WTC11 (cell line): Measurements from ENCODE around the gene SGMS1. TPM values are rescaled to one million over a fixed set of nuclear protein-coding genes. Genes with fewer than 3 reads are reported as not detected.

ENCODE experiments used
- ATAC-seq: fragments of 200-7000 bp; cut with Tn5 transposase; 2 replicates; pipeline ENCODE4 v1.10.0; 2021; ENCODE audit warnings: mild to moderate bottlenecking, moderate library complexity
- CTCF ChIA-PET: fragments of 300-600 bp; sonication (Branson Sonifier 250); formaldehyde crosslinking; loops from one replicate; lab custom pipeline; 2021; ENCODE audit warnings: antibody characterized with exemption; lab: Charles Lee
- POLR2A ChIA-PET: fragments of 350-600 bp; sonication (Branson Sonifier 250); formaldehyde crosslinking; loops from one replicate; lab custom pipeline; 2021; ENCODE audit warnings: antibody characterized with exemption; lab: Charles Lee
- DNase-seq: peaks from one replicate; pipeline ENCODE4 v3.0.0; 2021; ENCODE audit warnings: low spot score
- H3K27ac Mint-ChIP-seq: 2 replicates; pipeline ENCODE4 v1.8.0; 2021; ENCODE audit warnings: mixed read lengths
- H3K27me3 Mint-ChIP-seq: 2 replicates; pipeline ENCODE4 v1.8.0; 2021; ENCODE audit warnings: low read depth, mild to moderate bottlenecking, moderate library complexity, mixed read lengths
- H3K36me3 Mint-ChIP-seq: 2 replicates; pipeline ENCODE4 v1.8.0; 2021; ENCODE audit warnings: mixed read lengths
- H3K4me1 Mint-ChIP-seq: 2 replicates; pipeline ENCODE4 v1.8.0; 2022; ENCODE audit warnings: mixed read lengths
- H3K4me3 Mint-ChIP-seq: 2 replicates; pipeline ENCODE4 v1.8.0; 2021; ENCODE audit warnings: mild to moderate bottlenecking, moderate library complexity, mixed read lengths
- H3K9me3 Mint-ChIP-seq: 2 replicates; pipeline ENCODE4 v1.8.0; 2021; ENCODE audit warnings: mixed read lengths
- AFF4 ChIP-seq: sonication (generic); formaldehyde crosslinking; IDR thresholded peaks from 2 replicates; pipeline ENCODE4 v1.8.1; 2023; ENCODE audit warnings: mild to moderate bottlenecking, missing genetic modification reagents, borderline replicate concordance
- ATF3 ChIP-seq: sonication (generic); formaldehyde crosslinking; conservative IDR thresholded peaks from 2 replicates; pipeline ENCODE4 v1.8.1; 2022; ENCODE audit warnings: mild to moderate bottlenecking, missing genetic modification reagents
- CREB1 ChIP-seq: sonication (generic); formaldehyde crosslinking; IDR thresholded peaks from 2 replicates; pipeline ENCODE4 v1.8.0; 2023; ENCODE audit warnings: mild to moderate bottlenecking, missing genetic modification reagents
- ELF4 ChIP-seq: sonication (generic); formaldehyde crosslinking; IDR thresholded peaks from 2 replicates; pipeline ENCODE4 v1.8.1; 2022; ENCODE audit warnings: low read depth, mild to moderate bottlenecking, moderate library complexity, missing genetic modification reagents
- EMX1 ChIP-seq: fragments of 250-450 bp; sonication (Bioruptor Pico); IDR thresholded peaks from 2 replicates; pipeline ENCODE4 v1.8.0; 2021; ENCODE audit warnings: mild to moderate bottlenecking
- ESRRA ChIP-seq: sonication (generic); formaldehyde crosslinking; IDR thresholded peaks from 2 replicates; pipeline ENCODE4 v1.8.1; 2022; ENCODE audit warnings: mild to moderate bottlenecking, missing genetic modification reagents, borderline replicate concordance
- FOXJ3 ChIP-seq: sonication (generic); formaldehyde crosslinking; IDR thresholded peaks from 2 replicates; pipeline ENCODE4 v1.9.0; 2021; ENCODE audit warnings: missing genetic modification reagents, mild to moderate bottlenecking, borderline replicate concordance
- JAZF1 ChIP-seq: fragments of 250-450 bp; sonication (Bioruptor Pico); IDR thresholded peaks from 2 replicates; pipeline ENCODE4 v1.9.0; 2021; ENCODE audit warnings: moderate library complexity, mild to moderate bottlenecking, inconsistent platforms
- JUN ChIP-seq: sonication (generic); formaldehyde crosslinking; IDR thresholded peaks from 2 replicates; pipeline ENCODE4 v1.8.0; 2023; ENCODE audit warnings: mild to moderate bottlenecking, missing genetic modification reagents
- MXD4 ChIP-seq: fragments of 250-450 bp; sonication (Bioruptor Pico); IDR thresholded peaks from 2 replicates; pipeline ENCODE4 v1.8.0; 2021; ENCODE audit warnings: mild to moderate bottlenecking, moderate library complexity, borderline replicate concordance
- NR1H2 ChIP-seq: sonication (generic); formaldehyde crosslinking; IDR thresholded peaks from 2 replicates; pipeline ENCODE4 v1.9.0; 2021; ENCODE audit warnings: mild to moderate bottlenecking, moderate library complexity, missing genetic modification reagents
- SMAD4 ChIP-seq: sonication (generic); formaldehyde crosslinking; IDR thresholded peaks from 2 replicates; pipeline ENCODE4 v1.8.0; 2022; ENCODE audit warnings: mild to moderate bottlenecking, missing genetic modification reagents
- SOX15 ChIP-seq: fragments of 250-450 bp; sonication (Bioruptor Pico); IDR thresholded peaks from 2 replicates; pipeline ENCODE4 v1.9.0; 2021; ENCODE audit warnings: mild to moderate bottlenecking
- ZNF138 ChIP-seq: sonication (generic); formaldehyde crosslinking; conservative IDR thresholded peaks from 2 replicates; pipeline ENCODE4 v1.8.1; 2022; ENCODE audit warnings: mild to moderate bottlenecking, moderate library complexity, missing genetic modification reagents
- total RNA-seq: library from RNA; stranded (reverse); gene quantifications from 3 replicates; pipeline ENCODE4 v1.2.3, GENCODE V29; 2021
- TF ChIP-seq, protein P1 (sequence below): sonication (generic); formaldehyde crosslinking; IDR thresholded peaks from 2 replicates; pipeline ENCODE4 v1.8.1; 2022; ENCODE audit warnings: low read depth, missing genetic modification reagents, borderline replicate concordance
- TF ChIP-seq, protein P2 (sequence below): sonication (generic); formaldehyde crosslinking; IDR thresholded peaks from 2 replicates; pipeline ENCODE4 v1.8.0; 2022; ENCODE audit warnings: mild to moderate bottlenecking, missing genetic modification reagents
- TF ChIP-seq, protein P3 (sequence below): fragments of 250-450 bp; sonication (Bioruptor Pico); IDR thresholded peaks from 2 replicates; pipeline ENCODE4 v1.9.0; 2021; ENCODE audit warnings: moderate library complexity, mild to moderate bottlenecking, inconsistent platforms, borderline replicate concordance
- TF ChIP-seq, protein P4 (sequence below): fragments of 250-450 bp; sonication (Bioruptor Pico); IDR thresholded peaks from 2 replicates; pipeline ENCODE4 v1.9.0; 2021; ENCODE audit warnings: mild to moderate bottlenecking
- TF ChIP-seq, protein P5 (sequence below): sonication (generic); formaldehyde crosslinking; IDR thresholded peaks from 2 replicates; pipeline ENCODE4 v1.8.1; 2023; ENCODE audit warnings: mild to moderate bottlenecking, missing genetic modification reagents
- TF ChIP-seq, protein P6 (sequence below): sonication (generic); formaldehyde crosslinking; IDR thresholded peaks from 2 replicates; pipeline ENCODE4 v1.8.0; 2023; ENCODE audit warnings: missing genetic modification reagents, mild to moderate bottlenecking, borderline replicate concordance

The SGMS1 gene
- total RNA-seq, 1 experiment from 2014 or later = 13.2 TPM

- TF ChIP-seq ZNF138 (CRISPR knock-in tag) (no peak), ATF3 (CRISPR knock-in tag) (no peak)
- TF ChIP-seq, protein P1, sequence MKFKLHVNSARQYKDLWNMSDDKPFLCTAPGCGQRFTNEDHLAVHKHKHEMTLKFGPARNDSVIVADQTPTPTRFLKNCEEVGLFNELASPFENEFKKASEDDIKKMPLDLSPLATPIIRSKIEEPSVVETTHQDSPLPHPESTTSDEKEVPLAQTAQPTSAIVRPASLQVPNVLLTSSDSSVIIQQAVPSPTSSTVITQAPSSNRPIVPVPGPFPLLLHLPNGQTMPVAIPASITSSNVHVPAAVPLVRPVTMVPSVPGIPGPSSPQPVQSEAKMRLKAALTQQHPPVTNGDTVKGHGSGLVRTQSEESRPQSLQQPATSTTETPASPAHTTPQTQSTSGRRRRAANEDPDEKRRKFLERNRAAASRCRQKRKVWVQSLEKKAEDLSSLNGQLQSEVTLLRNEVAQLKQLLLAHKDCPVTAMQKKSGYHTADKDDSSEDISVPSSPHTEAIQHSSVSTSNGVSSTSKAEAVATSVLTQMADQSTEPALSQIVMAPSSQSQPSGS (CRISPR knock-in tag) = no peak
- TF ChIP-seq, protein P2, sequence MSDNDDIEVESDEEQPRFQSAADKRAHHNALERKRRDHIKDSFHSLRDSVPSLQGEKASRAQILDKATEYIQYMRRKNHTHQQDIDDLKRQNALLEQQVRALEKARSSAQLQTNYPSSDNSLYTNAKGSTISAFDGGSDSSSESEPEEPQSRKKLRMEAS (CRISPR knock-in tag) = no peak
- TF ChIP-seq, all 79 proteins: peak for 0
Measured at GRCh38 chr10:50456719-50457118, 167.0 kb downstream of the SGMS1 start (continued).

DNA sequence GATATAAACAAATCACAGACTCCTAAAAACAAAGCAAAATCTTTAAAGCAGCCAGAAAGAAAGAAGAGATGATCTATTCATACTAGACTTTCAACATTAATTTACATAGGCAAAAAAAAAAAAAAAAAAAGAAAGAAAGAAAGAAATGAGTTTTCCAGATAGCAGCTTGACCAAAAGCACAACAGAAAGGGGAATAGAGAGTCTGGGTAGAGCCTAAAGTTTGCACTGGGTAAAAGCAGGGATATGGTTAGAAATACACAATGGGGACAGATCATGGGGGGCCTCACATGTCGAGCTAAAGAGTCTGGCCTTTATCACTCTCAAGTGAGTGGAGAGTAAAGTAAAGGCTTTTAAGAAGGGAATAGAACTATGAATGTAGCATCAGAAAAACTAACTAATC lies 169.8 kb downstream of the SGMS1 start:
- Mint-ChIP-seq H3K27me3 (no peaks in the 10 kb centered on the region), H3K27ac (no peak overlapping the region; the same call in 1 of the 2 replicates)
- TF ChIP-seq, protein P3, sequence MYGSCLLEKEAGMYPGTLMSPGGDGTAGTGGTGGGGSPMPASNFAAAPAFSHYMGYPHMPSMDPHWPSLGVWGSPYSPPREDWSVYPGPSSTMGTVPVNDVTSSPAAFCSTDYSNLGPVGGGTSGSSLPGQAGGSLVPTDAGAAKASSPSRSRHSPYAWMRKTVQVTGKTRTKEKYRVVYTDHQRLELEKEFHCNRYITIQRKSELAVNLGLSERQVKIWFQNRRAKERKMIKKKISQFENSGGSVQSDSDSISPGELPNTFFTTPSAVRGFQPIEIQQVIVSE (CRISPR knock-in tag) = no peak
- TF ChIP-seq, all 79 proteins: peak for 0
- Mint-ChIP-seq H3K9me3 (no peaks in the 10 kb centered on the region), H3K36me3 (no peaks in the 10 kb centered on the region), H3K4me1 (peaks cover 15% of the 10 kb centered on the region), H3K4me3 (no peak overlapping the region)
- ATAC-seq (no peak), DNase-seq (no peak)
- CTCF ChIA-PET = interaction anchor here (0.7 to 1.4 kb wide), 2 partner anchors 86 to 915 kb away, joined by 3 to 4 read pairs; partner anchors contain the start of gene ERCC6
- POLR2A ChIA-PET = no interaction called here

- H3K4me3 Mint-ChIP-seq = no peak overlapping the region
- ChIA-PET CTCF (no interaction called here), POLR2A (no interaction called here)
- H3K9me3 Mint-ChIP-seq = peaks cover 3% of the 10 kb centered on the region
- H3K27ac Mint-ChIP-seq = peak overlapping the region; percentile 63
- DNase-seq (no peak), ATAC-seq (no peak)
- peaks cover 3% of the 10 kb centered on the region for H3K36me3 Mint-ChIP-seq
- H3K27me3 Mint-ChIP-seq = no peaks in the 10 kb centered on the region
- peaks cover 15% of the 10 kb centered on the region for H3K4me1 Mint-ChIP-seq
- TF ChIP-seq SMAD4 (CRISPR knock-in tag) (no peak), AFF4 (CRISPR knock-in tag) (no peak), JUN (no peak), NR1H2 (CRISPR knock-in tag) (no peak), MXD4 (CRISPR knock-in tag) (no peak), EMX1 (CRISPR knock-in tag) (no peak), ESRRA (CRISPR knock-in tag) (no peak), ELF4 (CRISPR knock-in tag) (no peak), FOXJ3 (CRISPR knock-in tag) (no peak), JAZF1 (CRISPR knock-in tag) (no peak), CREB1 (no peak), SOX15 (CRISPR knock-in tag) (no peak)
- TF ChIP-seq, protein P4, sequence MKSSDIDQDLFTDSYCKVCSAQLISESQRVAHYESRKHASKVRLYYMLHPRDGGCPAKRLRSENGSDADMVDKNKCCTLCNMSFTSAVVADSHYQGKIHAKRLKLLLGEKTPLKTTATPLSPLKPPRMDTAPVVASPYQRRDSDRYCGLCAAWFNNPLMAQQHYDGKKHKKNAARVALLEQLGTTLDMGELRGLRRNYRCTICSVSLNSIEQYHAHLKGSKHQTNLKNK = no peak
- TF ChIP-seq, protein P5, sequence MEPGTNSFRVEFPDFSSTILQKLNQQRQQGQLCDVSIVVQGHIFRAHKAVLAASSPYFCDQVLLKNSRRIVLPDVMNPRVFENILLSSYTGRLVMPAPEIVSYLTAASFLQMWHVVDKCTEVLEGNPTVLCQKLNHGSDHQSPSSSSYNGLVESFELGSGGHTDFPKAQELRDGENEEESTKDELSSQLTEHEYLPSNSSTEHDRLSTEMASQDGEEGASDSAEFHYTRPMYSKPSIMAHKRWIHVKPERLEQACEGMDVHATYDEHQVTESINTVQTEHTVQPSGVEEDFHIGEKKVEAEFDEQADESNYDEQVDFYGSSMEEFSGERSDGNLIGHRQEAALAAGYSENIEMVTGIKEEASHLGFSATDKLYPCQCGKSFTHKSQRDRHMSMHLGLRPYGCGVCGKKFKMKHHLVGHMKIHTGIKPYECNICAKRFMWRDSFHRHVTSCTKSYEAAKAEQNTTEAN (CRISPR knock-in tag) = no peak
- TF ChIP-seq, protein P6, sequence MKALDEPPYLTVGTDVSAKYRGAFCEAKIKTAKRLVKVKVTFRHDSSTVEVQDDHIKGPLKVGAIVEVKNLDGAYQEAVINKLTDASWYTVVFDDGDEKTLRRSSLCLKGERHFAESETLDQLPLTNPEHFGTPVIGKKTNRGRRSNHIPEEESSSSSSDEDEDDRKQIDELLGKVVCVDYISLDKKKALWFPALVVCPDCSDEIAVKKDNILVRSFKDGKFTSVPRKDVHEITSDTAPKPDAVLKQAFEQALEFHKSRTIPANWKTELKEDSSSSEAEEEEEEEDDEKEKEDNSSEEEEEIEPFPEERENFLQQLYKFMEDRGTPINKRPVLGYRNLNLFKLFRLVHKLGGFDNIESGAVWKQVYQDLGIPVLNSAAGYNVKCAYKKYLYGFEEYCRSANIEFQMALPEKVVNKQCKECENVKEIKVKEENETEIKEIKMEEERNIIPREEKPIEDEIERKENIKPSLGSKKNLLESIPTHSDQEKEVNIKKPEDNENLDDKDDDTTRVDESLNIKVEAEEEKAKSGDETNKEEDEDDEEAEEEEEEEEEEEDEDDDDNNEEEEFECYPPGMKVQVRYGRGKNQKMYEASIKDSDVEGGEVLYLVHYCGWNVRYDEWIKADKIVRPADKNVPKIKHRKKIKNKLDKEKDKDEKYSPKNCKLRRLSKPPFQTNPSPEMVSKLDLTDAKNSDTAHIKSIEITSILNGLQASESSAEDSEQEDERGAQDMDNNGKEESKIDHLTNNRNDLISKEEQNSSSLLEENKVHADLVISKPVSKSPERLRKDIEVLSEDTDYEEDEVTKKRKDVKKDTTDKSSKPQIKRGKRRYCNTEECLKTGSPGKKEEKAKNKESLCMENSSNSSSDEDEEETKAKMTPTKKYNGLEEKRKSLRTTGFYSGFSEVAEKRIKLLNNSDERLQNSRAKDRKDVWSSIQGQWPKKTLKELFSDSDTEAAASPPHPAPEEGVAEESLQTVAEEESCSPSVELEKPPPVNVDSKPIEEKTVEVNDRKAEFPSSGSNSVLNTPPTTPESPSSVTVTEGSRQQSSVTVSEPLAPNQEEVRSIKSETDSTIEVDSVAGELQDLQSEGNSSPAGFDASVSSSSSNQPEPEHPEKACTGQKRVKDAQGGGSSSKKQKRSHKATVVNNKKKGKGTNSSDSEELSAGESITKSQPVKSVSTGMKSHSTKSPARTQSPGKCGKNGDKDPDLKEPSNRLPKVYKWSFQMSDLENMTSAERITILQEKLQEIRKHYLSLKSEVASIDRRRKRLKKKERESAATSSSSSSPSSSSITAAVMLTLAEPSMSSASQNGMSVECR (CRISPR knock-in tag) = no peak
- TF ChIP-seq, protein P2 (CRISPR knock-in tag) = no peak
Measured at GRCh38 chr10:50452603-50453002, 171.2 kb downstream of the SGMS1 start.
